Ovary (tissue), 9 donors: ENCODE results near the gene RANBP1. TPM values are rescaled to one million over a fixed set of nuclear protein-coding genes. Genes with fewer than 3 reads are reported as not detected.
A peak's percentile ranks its signal among the peaks of the same experiment; 100 is the strongest.

Source experiments
- DNase-seq, 5 donors: peaks; one replicate each; pipeline ENCODE4 v3.0.0-alpha.2; 2019 to 2020
- H3K27ac ChIP-seq, 2 donors: fragments of 200-600 bp; one replicate each; pipeline versions ENCODE4 v1.5.1 to v1.8.0; 2019 to 2022
- H3K27me3 ChIP-seq: fragments of 200-600 bp; one replicate; pipeline ENCODE4 v1.8.0; 2022
- H3K36me3 ChIP-seq: fragments of 200-600 bp; sonication (generic); one replicate; pipeline ENCODE4 v1.5.1; 2019
- H3K4me1 ChIP-seq: one replicate; pipeline ENCODE4 v1.8.1; 2013; ENCODE audit warnings: mild to moderate bottlenecking, moderate library complexity; ENCODE audit not compliant: insufficient read depth
- H3K4me3 ChIP-seq: fragments of 200-600 bp; sonication (generic); one replicate; pipeline ENCODE4 v1.5.1; 2017
- H3K9me3 ChIP-seq, 2 donors: fragments of 200-600 bp in 1 of 2; sonication (generic) in 1 of 2; one replicate each; pipeline versions ENCODE4 v1.5.1 to v1.8.1; 2013 to 2019; ENCODE audit warnings: mild to moderate bottlenecking in 1 of 2, moderate library complexity in 1 of 2
- CTCF ChIP-seq, 3 donors: fragments of 450-650 bp in 2 of 3; fragments of 200-600 bp in 1 of 3; IDR thresholded peaks; one replicate each; pipeline versions ENCODE4 v1.5.1 to v1.8.0; 2016 to 2022; ENCODE audit warnings: antibody characterized with exemption in 3 of 3, mild to moderate bottlenecking in 1 of 3
- EP300 ChIP-seq: sonication (generic); formaldehyde crosslinking; IDR thresholded peaks from one replicate; pipeline ENCODE4 v1.6.1; 2017; ENCODE audit warnings: antibody characterized with exemption
- POLR2A ChIP-seq: fragments of 450-650 bp; IDR thresholded peaks from one replicate; pipeline ENCODE4 v1.6.1; 2017; ENCODE audit warnings: antibody characterized with exemption, mild to moderate bottlenecking, moderate library complexity
- WGBS, 3 donors: extraction: QIAGEN DNeasy Blood & Tissue Kit in 1 of 3; methylation state at CpG; one replicate each; pipeline versions ENCODE4 v1.1.5 to v1.1.7; 2013 to 2017; 5-methylcytosine and 5-hydroxymethylcytosine counted together
- intact Hi-C, 4 donors: fragments of 100-400 bp; cut with DNase I; formaldehyde crosslinking; loops; one replicate each; pipeline versions ENCODE4 v1.11.0 to v1.15.1; 2022 to 2023
- polyA plus RNA-seq, 2 donors: library from polyadenylated mRNA; stranded (reverse); fragments of 200-250 nt in 1 of 2; fragments of 350-450 nt in 1 of 2; fragmentation: Illumina TruSeq in 1 of 2; extraction: RNeasy Lipid Tissue Mini Kit (QIAGEN cat#74804) in 1 of 2; gene quantifications; one replicate each; pipeline ENCODE4 v1.2.3, GENCODE V29; 2013 to 2014
- total RNA-seq, 7 donors: library from RNA; depleted of rRNA in 2 of 7; stranded (reverse); fragments of >200 nt in 2 of 7; fragmentation: NEBNext Ultra II Directional in 3 of 7; extraction: Animal tissue kit (Norgen Biotek cat#: 25700) in 3 of 7; gene quantifications; one replicate each; pipeline versions ENCODE4 v1.1.0 to v1.2.4, GENCODE V29; 2016 to 2023
- donor health status: DM: no; HTN: no; CAD: no; lungs with moderate emphysema.
- donor health status: DM: no; HTN: no; CAD: no.
- donor health status: Bipolar disorder and iron deficiency.
- donor health status: DM: yes; HTN: yes; CAD: no.
- donor health status: DM: no; HTN: no; CAD: no.
- donor health status: DM: yes; HTN: yes; CAD: no.

Gene RANBP1
- total and polyA plus RNA-seq, 9 donors = 62.8 to 198 (median 80.2) TPM

- Histone ChIP-seq H3K27me3 (no peaks in the 10 kb centered on the region), H3K9me3 (no peaks in the 10 kb centered on the region), H3K27ac (peak overlapping the region; percentile 66 to 75), H3K4me1 (peaks cover 10% of the 10 kb centered on the region), H3K36me3 (no peaks in the 10 kb centered on the region), H3K4me3 (peak overlapping the region; percentile 81)
- no peak for TF ChIP-seq EP300
- no peak for TF ChIP-seq POLR2A
- no peak for TF ChIP-seq CTCF (IDR thresholded peaks at IDR 0.05)
- DNase-seq = peak in 4 of 5 donors; percentile 49 to 73 (median 59)
- WGBS, 3 donors = 5 to 12% (median 7%) methylated on average over 20 to 27 of the region's 27 CpGs
- intact Hi-C loops = loop anchor here in 1 of 4 donors (10.0 kb wide), 1 partner anchor 152 kb away; no protein-coding TSS in a partner anchor
These were observed 559 bp downstream of the RANBP1 start for GRCh38 chr22:20116376-20116950.

- Histone ChIP-seq H3K9me3 (no peaks in the 10 kb centered on the region), H3K27me3 (no peaks in the 10 kb centered on the region), H3K36me3 (no peaks in the 10 kb centered on the region), H3K4me1 (peaks cover 10% of the 10 kb centered on the region), H3K4me3 (peak within 1 kb of the TSS; percentile 81), H3K27ac (peak within 1 kb of the TSS; percentile 66 to 75)
- DNase-seq = peak; percentile 96 to 99 (median 98)
- intact Hi-C loops = loop anchor here in 1 of 4 donors (10.0 kb wide), 1 partner anchor 152 kb away; no protein-coding TSS in a partner anchor
- 0 to 1% (median 0%) methylated on average over 74 to 88 of the region's 88 CpGs for WGBS, 3 donors
- peak; percentile 31 for TF ChIP-seq POLR2A
- TF ChIP-seq EP300 = no peak
- peak in 1 of 3 donors; percentile 38 for TF ChIP-seq CTCF (IDR thresholded peaks at IDR 0.05)
These were observed 1.2 kb downstream of the RANBP1 start, which contains the start of gene TRMT2A for GRCh38 chr22:20116951-20117632. Gene TRMT2A, minus strand, starts transcription at chr22:20117226. Its CDS starts 320 bp downstream, at chr22:20116906.

GRCh38 chr22:20117633-20118299 lies 1.9 kb downstream of the RANBP1 start:
- TF ChIP-seq CTCF (IDR thresholded peaks at IDR 0.05) (no peak), POLR2A (no peak), EP300 (no peak)
- intact Hi-C loops = loop anchor here in 1 of 4 donors (10.0 kb wide), 1 partner anchor 153 kb away; no protein-coding TSS in a partner anchor
- Histone ChIP-seq H3K27me3 (no peaks in the 10 kb centered on the region), H3K4me3 (peak overlapping the region; percentile 81), H3K27ac (peak overlapping the region; percentile 34 to 55), H3K36me3 (no peaks in the 10 kb centered on the region), H3K4me1 (peaks cover 10% of the 10 kb centered on the region), H3K9me3 (no peaks in the 10 kb centered on the region)
- peak in 4 of 5 donors; percentile 38 to 67 (median 66) for DNase-seq
- WGBS, 3 donors = 0% methylated on average over 39 to 66 of the region's 66 CpGs

DNA sequence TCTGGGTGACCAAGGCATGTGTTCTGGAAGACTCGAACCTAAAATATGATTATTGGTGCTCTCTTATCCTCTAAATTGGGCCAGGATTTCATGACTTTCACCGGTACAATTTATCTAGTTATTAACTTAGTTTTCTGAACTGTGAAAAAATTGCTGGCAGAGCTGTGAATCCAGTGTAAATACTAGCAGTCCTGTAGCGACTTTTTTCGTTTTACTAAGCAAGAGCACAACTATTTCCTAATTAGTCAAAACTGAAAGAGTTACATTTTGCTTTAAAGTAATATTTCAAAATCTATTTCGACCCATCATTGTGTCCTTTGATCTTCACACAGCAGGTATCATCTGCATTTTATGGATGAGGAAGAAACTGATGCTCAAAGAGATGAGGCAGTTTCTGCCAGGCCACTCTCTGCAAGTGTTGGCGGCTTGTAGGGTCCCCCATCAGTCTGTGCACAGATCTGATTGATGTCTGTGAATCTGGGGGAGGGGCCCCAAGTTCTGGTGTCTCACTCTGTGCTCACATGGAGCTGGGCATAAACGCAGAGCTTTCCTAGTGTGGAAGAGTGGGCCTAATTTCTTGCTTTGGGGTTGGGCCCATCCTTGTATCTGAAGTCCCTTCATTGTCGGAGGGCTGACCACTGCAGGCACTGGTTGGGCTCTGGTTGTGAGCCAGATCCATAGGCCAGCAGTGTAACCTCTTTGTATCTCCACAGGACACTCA lies 2.6 kb downstream of the RANBP1 start:
- Histone ChIP-seq H3K4me3 (peak overlapping the region; percentile 81), H3K4me1 (peaks cover 10% of the 10 kb centered on the region), H3K9me3 (no peaks in the 10 kb centered on the region), H3K36me3 (no peaks in the 10 kb centered on the region), H3K27me3 (no peaks in the 10 kb centered on the region), H3K27ac (no peak overlapping the region)
- peak in 1 of 5 donors; percentile 18 for DNase-seq
- 10 to 14% (median 13%) methylated on average over 8 of the region's 8 CpGs for WGBS, 3 donors
- intact Hi-C loops = loop anchor here in 1 of 4 donors (10.0 kb wide), 1 partner anchor 154 kb away; no protein-coding TSS in a partner anchor
- TF ChIP-seq EP300 (no peak), CTCF (IDR thresholded peaks at IDR 0.05) (no peak), POLR2A (no peak)
